ENCODE results near the gene NEUROG3.

NEUROG3 gene, protein sequence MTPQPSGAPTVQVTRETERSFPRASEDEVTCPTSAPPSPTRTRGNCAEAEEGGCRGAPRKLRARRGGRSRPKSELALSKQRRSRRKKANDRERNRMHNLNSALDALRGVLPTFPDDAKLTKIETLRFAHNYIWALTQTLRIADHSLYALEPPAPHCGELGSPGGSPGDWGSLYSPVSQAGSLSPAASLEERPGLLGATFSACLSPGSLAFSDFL
- long read RNA-seq = 0 reads

DNA sequence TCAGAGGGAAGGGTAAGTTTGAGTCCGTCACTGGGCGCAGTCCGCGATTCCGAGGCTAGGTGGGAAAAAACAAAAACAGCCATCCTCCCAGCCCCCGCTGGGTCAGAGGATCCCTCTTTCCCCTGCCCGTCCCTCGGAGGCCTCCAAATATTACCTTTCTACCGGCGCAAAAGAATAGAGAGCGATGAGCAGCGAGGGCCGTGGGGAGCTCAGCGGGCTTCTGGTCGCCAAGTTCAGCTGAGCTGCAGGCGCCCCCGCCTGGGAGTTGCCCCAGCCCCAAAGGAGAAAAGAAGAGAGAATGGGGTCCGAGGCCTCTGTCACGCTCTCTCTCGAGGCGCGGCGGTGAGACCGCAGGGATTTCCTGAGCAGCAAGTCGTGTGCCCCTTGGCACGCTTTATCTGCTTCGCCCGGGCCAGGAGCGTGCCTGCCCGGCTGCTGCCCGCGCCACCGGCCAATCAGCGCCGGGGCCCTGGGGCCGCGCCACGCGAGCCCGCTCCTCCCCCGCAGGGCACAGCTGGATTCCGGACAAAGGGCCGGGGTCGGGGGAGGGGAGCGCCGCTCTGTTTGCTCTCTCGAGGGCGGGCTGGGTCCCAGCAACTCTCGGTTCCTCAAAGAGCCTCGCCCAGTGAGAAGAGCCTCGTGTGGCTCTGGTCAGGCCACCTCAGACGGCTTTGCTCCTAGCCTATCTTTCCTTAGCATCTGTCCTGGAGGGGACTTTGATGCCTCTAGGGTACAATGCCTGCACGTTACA is at the start of gene NEUROG3:
NEUROG3 (minus strand) TSS at position 367 of the 751 bp plus-strand sequence. CDS start 379 bp downstream, outside the sequence.
- no peak within 1 kb of the TSS for H3K4me3 ChIP-seq (replicated peaks; ENCODE audit: insufficient read depth, low read length)
- DNase-seq (ENCODE audit: low read depth in 1 of 2, low spot score in 1 of 2) = peak in 1 of 2 experiments; percentile 6
- no peak for TF ChIP-seq POLR2AphosphoS5 (IDR thresholded peaks at IDR 0.05; ENCODE audit: low read depth)
- TF ChIP-seq, protein P1, sequence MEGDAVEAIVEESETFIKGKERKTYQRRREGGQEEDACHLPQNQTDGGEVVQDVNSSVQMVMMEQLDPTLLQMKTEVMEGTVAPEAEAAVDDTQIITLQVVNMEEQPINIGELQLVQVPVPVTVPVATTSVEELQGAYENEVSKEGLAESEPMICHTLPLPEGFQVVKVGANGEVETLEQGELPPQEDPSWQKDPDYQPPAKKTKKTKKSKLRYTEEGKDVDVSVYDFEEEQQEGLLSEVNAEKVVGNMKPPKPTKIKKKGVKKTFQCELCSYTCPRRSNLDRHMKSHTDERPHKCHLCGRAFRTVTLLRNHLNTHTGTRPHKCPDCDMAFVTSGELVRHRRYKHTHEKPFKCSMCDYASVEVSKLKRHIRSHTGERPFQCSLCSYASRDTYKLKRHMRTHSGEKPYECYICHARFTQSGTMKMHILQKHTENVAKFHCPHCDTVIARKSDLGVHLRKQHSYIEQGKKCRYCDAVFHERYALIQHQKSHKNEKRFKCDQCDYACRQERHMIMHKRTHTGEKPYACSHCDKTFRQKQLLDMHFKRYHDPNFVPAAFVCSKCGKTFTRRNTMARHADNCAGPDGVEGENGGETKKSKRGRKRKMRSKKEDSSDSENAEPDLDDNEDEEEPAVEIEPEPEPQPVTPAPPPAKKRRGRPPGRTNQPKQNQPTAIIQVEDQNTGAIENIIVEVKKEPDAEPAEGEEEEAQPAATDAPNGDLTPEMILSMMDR (IDR thresholded peaks at IDR 0.05; ENCODE audit: insufficient read depth, low read length) = no peak
- TF ChIP-seq, protein P2, sequence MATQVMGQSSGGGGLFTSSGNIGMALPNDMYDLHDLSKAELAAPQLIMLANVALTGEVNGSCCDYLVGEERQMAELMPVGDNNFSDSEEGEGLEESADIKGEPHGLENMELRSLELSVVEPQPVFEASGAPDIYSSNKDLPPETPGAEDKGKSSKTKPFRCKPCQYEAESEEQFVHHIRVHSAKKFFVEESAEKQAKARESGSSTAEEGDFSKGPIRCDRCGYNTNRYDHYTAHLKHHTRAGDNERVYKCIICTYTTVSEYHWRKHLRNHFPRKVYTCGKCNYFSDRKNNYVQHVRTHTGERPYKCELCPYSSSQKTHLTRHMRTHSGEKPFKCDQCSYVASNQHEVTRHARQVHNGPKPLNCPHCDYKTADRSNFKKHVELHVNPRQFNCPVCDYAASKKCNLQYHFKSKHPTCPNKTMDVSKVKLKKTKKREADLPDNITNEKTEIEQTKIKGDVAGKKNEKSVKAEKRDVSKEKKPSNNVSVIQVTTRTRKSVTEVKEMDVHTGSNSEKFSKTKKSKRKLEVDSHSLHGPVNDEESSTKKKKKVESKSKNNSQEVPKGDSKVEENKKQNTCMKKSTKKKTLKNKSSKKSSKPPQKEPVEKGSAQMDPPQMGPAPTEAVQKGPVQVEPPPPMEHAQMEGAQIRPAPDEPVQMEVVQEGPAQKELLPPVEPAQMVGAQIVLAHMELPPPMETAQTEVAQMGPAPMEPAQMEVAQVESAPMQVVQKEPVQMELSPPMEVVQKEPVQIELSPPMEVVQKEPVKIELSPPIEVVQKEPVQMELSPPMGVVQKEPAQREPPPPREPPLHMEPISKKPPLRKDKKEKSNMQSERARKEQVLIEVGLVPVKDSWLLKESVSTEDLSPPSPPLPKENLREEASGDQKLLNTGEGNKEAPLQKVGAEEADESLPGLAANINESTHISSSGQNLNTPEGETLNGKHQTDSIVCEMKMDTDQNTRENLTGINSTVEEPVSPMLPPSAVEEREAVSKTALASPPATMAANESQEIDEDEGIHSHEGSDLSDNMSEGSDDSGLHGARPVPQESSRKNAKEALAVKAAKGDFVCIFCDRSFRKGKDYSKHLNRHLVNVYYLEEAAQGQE (IDR thresholded peaks at IDR 0.05; ENCODE audit: insufficient replicate concordance, low read depth) = no peak
- TF ChIP-seq SPI1 (IDR thresholded peaks at IDR 0.05; ENCODE audit: borderline replicate concordance, low read depth) = no peak
- no peak for TF ChIP-seq GABPA (IDR thresholded peaks at IDR 0.05; ENCODE audit: low read depth)
- no peak within 1 kb of the TSS for H3K27ac ChIP-seq (replicated peaks)
- peaks cover 94% of the 10 kb centered on the region for H3K27me3 ChIP-seq (ENCODE audit: insufficient read depth, poor library complexity, severe bottlenecking)

DNA sequence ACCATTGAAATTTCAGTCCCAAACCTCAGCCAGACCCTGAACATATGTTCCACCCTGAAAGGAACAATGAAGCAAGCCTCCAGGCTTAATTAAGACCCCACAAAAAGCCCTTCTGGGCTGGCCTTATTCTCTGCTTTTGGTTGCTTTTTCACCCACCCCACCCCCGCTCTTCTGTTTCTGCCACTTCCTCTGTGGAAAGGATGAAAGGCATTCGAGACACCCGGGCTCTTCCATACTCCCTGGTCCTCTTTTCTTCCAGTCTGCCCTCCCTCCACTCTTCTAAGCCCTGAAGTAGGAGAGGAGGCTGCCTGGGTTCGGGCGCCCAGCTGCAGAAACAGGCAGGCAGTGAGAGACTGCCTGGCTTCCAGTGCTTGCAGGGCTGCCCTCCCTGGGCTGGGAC is 47.4 kb upstream of the NEUROG3 start:
- Histone ChIP-seq H3K4me3 (replicated peaks; ENCODE audit: insufficient read depth, low read length) (no peak overlapping the region), H3K27ac (replicated peaks) (no peak overlapping the region)
- TF ChIP-seq GABPA (IDR thresholded peaks at IDR 0.05; ENCODE audit: low read depth) (no peak), POLR2AphosphoS5 (IDR thresholded peaks at IDR 0.05; ENCODE audit: low read depth) (no peak), SPI1 (IDR thresholded peaks at IDR 0.05; ENCODE audit: borderline replicate concordance, low read depth) (no peak)
- TF ChIP-seq, protein P2 (IDR thresholded peaks at IDR 0.05; ENCODE audit: insufficient replicate concordance, low read depth) = no peak
- TF ChIP-seq, protein P1 (IDR thresholded peaks at IDR 0.05; ENCODE audit: insufficient read depth, low read length) = no peak

DNA sequence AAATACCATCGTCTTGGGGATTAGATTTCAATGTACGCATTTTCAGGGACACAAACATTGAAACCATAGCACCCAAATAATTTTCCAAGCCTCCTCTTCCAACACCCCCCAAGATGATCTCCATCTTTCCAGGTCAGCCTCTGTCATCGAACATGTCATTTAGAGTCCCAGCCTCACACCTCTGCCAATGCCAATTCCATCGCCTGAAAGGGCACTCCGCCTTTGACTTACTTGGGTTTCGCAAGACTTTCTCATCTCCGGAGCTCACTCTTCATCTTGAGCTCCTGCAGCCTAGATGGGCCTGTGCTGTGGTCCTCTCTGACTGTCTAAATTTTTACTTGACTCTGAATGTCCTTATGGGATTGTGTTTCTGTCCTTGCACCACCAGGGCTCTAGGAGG is 46.4 kb upstream of the NEUROG3 start:
- DNase-seq (ENCODE audit: low read depth in 1 of 2, low spot score in 1 of 2) = no peak
- no peaks in the 10 kb centered on the region for H3K27me3 ChIP-seq (ENCODE audit: insufficient read depth, poor library complexity, severe bottlenecking)
- no peak overlapping the region for H3K27ac ChIP-seq (replicated peaks)
- H3K4me3 ChIP-seq (replicated peaks; ENCODE audit: insufficient read depth, low read length) = no peak overlapping the region
- TF ChIP-seq SPI1 (IDR thresholded peaks at IDR 0.05; ENCODE audit: borderline replicate concordance, low read depth) = no peak
- no peak for TF ChIP-seq GABPA (IDR thresholded peaks at IDR 0.05; ENCODE audit: low read depth)
- TF ChIP-seq, protein P1 (IDR thresholded peaks at IDR 0.05; ENCODE audit: insufficient read depth, low read length) = no peak
- TF ChIP-seq, protein P2 (IDR thresholded peaks at IDR 0.05; ENCODE audit: insufficient replicate concordance, low read depth) = no peak
- no peak for TF ChIP-seq POLR2AphosphoS5 (IDR thresholded peaks at IDR 0.05; ENCODE audit: low read depth)

More for the DNA sequence above, 47.4 kb upstream of the NEUROG3 start:
- no peak for DNase-seq (ENCODE audit: low read depth in 1 of 2, low spot score in 1 of 2)
- no peaks in the 10 kb centered on the region for H3K27me3 ChIP-seq (ENCODE audit: insufficient read depth, poor library complexity, severe bottlenecking)

All from HL-60 (cell line).